ENCODE results near the gene SLC45A3.

- TF ChIP-seq, protein P1, sequence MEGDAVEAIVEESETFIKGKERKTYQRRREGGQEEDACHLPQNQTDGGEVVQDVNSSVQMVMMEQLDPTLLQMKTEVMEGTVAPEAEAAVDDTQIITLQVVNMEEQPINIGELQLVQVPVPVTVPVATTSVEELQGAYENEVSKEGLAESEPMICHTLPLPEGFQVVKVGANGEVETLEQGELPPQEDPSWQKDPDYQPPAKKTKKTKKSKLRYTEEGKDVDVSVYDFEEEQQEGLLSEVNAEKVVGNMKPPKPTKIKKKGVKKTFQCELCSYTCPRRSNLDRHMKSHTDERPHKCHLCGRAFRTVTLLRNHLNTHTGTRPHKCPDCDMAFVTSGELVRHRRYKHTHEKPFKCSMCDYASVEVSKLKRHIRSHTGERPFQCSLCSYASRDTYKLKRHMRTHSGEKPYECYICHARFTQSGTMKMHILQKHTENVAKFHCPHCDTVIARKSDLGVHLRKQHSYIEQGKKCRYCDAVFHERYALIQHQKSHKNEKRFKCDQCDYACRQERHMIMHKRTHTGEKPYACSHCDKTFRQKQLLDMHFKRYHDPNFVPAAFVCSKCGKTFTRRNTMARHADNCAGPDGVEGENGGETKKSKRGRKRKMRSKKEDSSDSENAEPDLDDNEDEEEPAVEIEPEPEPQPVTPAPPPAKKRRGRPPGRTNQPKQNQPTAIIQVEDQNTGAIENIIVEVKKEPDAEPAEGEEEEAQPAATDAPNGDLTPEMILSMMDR (optimal IDR thresholded peaks at IDR 0.05 in 1 of 3, IDR thresholded peaks at IDR 0.05 in 1 of 3, conservative IDR thresholded peaks at IDR 0.05 in 1 of 3; ENCODE audit: extremely low read depth in 1 of 3, insufficient read depth in 2 of 3, low read length in 3 of 3), result no peak
- TF ChIP-seq EZH2 (IDR thresholded peaks at IDR 0.05; ENCODE audit: low read length), result no peak
These were observed 18.7 kb downstream of the SLC45A3 start for GRCh38 chr1:205661429-205662134.

Measured in keratinocyte (primary cell).